GM21423 (cell line): ENCODE results near the gene BCL2L14.
"Not testable (repeated sequence)": the region's sequence is repeated elsewhere in the genome, so short reads cannot be mapped to it uniquely, and the experiment has no call there.

Experiments used
- ATAC-seq: cut with Tn5 transposase; IDR thresholded peaks from one replicate; pipeline ENCODE4 v1.9.1; 2021; ENCODE audit warnings: mild to moderate bottlenecking, moderate library complexity; ENCODE audit not compliant: unreplicated experiment

BCL2L14 gene

GRCh38 chr12:12099102-12099501, 28.4 kb downstream of the BCL2L14 start:
- no peak for ATAC-seq

- no peak for ATAC-seq
These were observed 36.9 kb downstream of the BCL2L14 start for GRCh38 chr12:12107678-12108077.

GRCh38 chr12:12108441-12109058, 37.8 kb downstream of the BCL2L14 start:
- ATAC-seq = no peak

- ATAC-seq = not testable (repeated sequence)
These were observed 40.3 kb downstream of the BCL2L14 start for GRCh38 chr12:12110923-12111555.

GRCh38 chr12:12115514-12115913, 44.8 kb downstream of the BCL2L14 start:
- ATAC-seq = no peak

GRCh38 chr12:12116677-12117076, 45.9 kb downstream of the BCL2L14 start:
- no peak for ATAC-seq

- ATAC-seq = no peak
These were observed 50.3 kb downstream of the BCL2L14 start for GRCh38 chr12:12121061-12121460.

- ATAC-seq = no peak
These were observed 52.4 kb downstream of the BCL2L14 start for GRCh38 chr12:12123036-12123604.

GRCh38 chr12:12126551-12126950, 55.8 kb downstream of the BCL2L14 start:
- no peak for ATAC-seq

GRCh38 chr12:12127304-12127703, 56.6 kb downstream of the BCL2L14 start:
- no peak for ATAC-seq

GRCh38 chr12:12128670-12129069, 57.9 kb downstream of the BCL2L14 start:
- no peak for ATAC-seq

- no peak for ATAC-seq
These were observed 62.5 kb downstream of the BCL2L14 start for GRCh38 chr12:12133259-12133658.

- ATAC-seq = no peak
These were observed 63.0 kb downstream of the BCL2L14 start for GRCh38 chr12:12133785-12134184.

- ATAC-seq = no peak
These were observed 67.7 kb downstream of the BCL2L14 start for GRCh38 chr12:12138203-12139154.

GRCh38 chr12:12141000-12141399, 70.3 kb downstream of the BCL2L14 start:
- ATAC-seq = no peak

- ATAC-seq = not testable (repeated sequence)
These were observed 73.8 kb downstream of the BCL2L14 start for GRCh38 chr12:12144531-12144930.

- no peak for ATAC-seq
These were observed 76.4 kb downstream of the BCL2L14 start for GRCh38 chr12:12147111-12147510.
